Kidney epithelial cell (primary cell): ENCODE measurements around the gene CARMIL1. TPM values are rescaled to one million over a fixed set of nuclear protein-coding genes. Genes with fewer than 3 reads are reported as not detected.

Experiments
- DNase-seq: peaks from one replicate; pipeline ENCODE4 v3.0.0-alpha.2; 2010; ENCODE audit warnings: low read depth
- H3K27me3 ChIP-seq: 2 replicates; pipeline ENCODE4 v1.6.0; 2011; ENCODE audit warnings: low read length; ENCODE audit not compliant: control insufficient read depth, insufficient read depth
- H3K36me3 ChIP-seq: 2 replicates; pipeline ENCODE4 v1.5.1; 2011; ENCODE audit warnings: low read length; ENCODE audit not compliant: control insufficient read depth, insufficient read depth
- H3K4me3 ChIP-seq: 2 replicates; pipeline ENCODE4 v1.5.1; 2011; ENCODE audit warnings: low read depth, mild to moderate bottlenecking, control low read depth, low read length
- CTCF ChIP-seq: IDR thresholded peaks from 2 replicates; pipeline ENCODE4 v1.5.1; 2011; ENCODE audit warnings: mild to moderate bottlenecking, moderate library complexity, low read length, control low read depth, inconsistent platforms; ENCODE audit not compliant: insufficient read depth, poor library complexity, severe bottlenecking
- total RNA-seq: library from RNA; depleted of rRNA; stranded (reverse); fragments of >200 nt; gene quantifications from 2 replicates; pipeline ENCODE4 v1.2.3, GENCODE V29; 2015

CARMIL1 gene
- total RNA-seq, 1 donor from 2014 or later: 14.7 TPM

- DNase-seq: no peak
- no peaks in the 10 kb centered on the region for H3K36me3 ChIP-seq
- H3K27me3 ChIP-seq: no peaks in the 10 kb centered on the region
- no peak for TF ChIP-seq CTCF
- H3K4me3 ChIP-seq: no peak overlapping the region
Observed at GRCh38 chr6:25506020-25506419, 226.8 kb downstream of the CARMIL1 start.

- no peak for DNase-seq
- Histone ChIP-seq H3K4me3 (no peak overlapping the region), H3K27me3 (no peaks in the 10 kb centered on the region), H3K36me3 (no peaks in the 10 kb centered on the region)
- TF ChIP-seq CTCF: no peak
Observed at GRCh38 chr6:25508051-25508450, 228.9 kb downstream of the CARMIL1 start.

- Histone ChIP-seq H3K27me3 (no peaks in the 10 kb centered on the region), H3K4me3 (no peak overlapping the region), H3K36me3 (peaks cover 1% of the 10 kb centered on the region)
- TF ChIP-seq CTCF: no peak
- DNase-seq: no peak
Observed at GRCh38 chr6:25511376-25511775, 232.2 kb downstream of the CARMIL1 start.

- H3K4me3 ChIP-seq: no peak overlapping the region
- no peak for DNase-seq
- H3K27me3 ChIP-seq: no peaks in the 10 kb centered on the region
- no peak for TF ChIP-seq CTCF
- H3K36me3 ChIP-seq: peaks cover 1% of the 10 kb centered on the region
Observed at GRCh38 chr6:25512560-25512959, 233.4 kb downstream of the CARMIL1 start.

- TF ChIP-seq CTCF: no peak
- no peaks in the 10 kb centered on the region for H3K27me3 ChIP-seq
- DNase-seq: no peak
- no peak overlapping the region for H3K4me3 ChIP-seq
- H3K36me3 ChIP-seq: peaks cover 1% of the 10 kb centered on the region
Observed at GRCh38 chr6:25519856-25520255, 240.7 kb downstream of the CARMIL1 start.

GRCh38 chr6:25524542-25524941 lies 245.4 kb downstream of the CARMIL1 start:
- no peak for DNase-seq
- H3K27me3 ChIP-seq: no peaks in the 10 kb centered on the region
- no peak for TF ChIP-seq CTCF
- no peaks in the 10 kb centered on the region for H3K36me3 ChIP-seq
- H3K4me3 ChIP-seq: no peak overlapping the region
